H7 (cell line): ENCODE data around the gene C9orf85. TPM values are rescaled to one million over a fixed set of nuclear protein-coding genes. Genes with fewer than 3 reads are reported as not detected.
A peak's percentile ranks its signal among the peaks of the same experiment; 100 is the strongest.
"Not testable (repeated sequence)": the region's sequence is repeated elsewhere in the genome, so short reads cannot be mapped to it uniquely, and the experiment has no call there.

Source experiments
- DNase-seq: peaks from one replicate; pipeline ENCODE4 v3.0.0; 2012
- H3K27me3 ChIP-seq: 2 replicates; pipeline ENCODE4 v1.6.0; 2011; ENCODE audit warnings: mild to moderate bottlenecking, low read length; ENCODE audit not compliant: control insufficient read depth, insufficient read depth
- H3K36me3 ChIP-seq: replicated peaks from 2 replicates; pipeline ENCODE4 v1.5.1; 2011; ENCODE audit warnings: low read length; ENCODE audit not compliant: control insufficient read depth, insufficient read depth
- H3K4me3 ChIP-seq: 2 replicates; pipeline ENCODE4 v1.5.1; 2011; ENCODE audit warnings: low read depth, mild to moderate bottlenecking, control low read depth, low read length, moderate library complexity; ENCODE audit not compliant: insufficient read depth
- total RNA-seq: library from RNA; depleted of rRNA; stranded (reverse); fragments of >200 nt; shearing (Covaris generic); gene quantifications from 2 replicates; pipeline ENCODE4 v1.2.3, GENCODE V29; 2014

The C9orf85 gene
- total RNA-seq, 1 experiment from 2014 or later: 14.1 TPM

DNA sequence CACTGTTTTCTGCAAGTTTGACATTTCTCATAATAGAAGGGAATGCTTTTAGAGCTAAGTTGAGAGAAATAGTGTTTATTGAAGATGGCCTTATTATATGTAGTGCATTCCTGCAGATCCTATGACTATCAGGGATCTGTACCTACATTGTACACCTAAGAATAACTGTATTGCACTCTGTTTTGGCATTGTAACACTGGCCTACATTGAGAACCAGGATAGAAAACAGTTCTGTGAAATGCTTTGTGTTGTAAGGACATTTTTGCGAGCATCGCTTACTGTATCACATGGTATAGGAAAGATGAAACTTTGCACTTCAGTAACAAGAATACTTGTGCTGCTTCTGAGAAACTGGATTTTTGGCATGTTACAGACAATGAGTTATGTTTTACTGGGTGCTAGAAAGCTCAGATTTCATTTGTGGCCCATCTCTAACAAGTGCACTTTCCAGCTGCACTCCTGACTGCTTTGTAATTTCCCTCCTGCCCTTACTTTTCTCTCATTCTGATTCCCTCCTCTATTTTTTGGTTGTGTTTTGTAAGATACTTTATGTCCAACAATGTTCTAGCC is 30.6 kb downstream of the C9orf85 start:
- H3K36me3 ChIP-seq: no peaks in the 10 kb centered on the region
- DNase-seq: no peak
- H3K4me3 ChIP-seq: no peak overlapping the region
- no peaks in the 10 kb centered on the region for H3K27me3 ChIP-seq

DNA sequence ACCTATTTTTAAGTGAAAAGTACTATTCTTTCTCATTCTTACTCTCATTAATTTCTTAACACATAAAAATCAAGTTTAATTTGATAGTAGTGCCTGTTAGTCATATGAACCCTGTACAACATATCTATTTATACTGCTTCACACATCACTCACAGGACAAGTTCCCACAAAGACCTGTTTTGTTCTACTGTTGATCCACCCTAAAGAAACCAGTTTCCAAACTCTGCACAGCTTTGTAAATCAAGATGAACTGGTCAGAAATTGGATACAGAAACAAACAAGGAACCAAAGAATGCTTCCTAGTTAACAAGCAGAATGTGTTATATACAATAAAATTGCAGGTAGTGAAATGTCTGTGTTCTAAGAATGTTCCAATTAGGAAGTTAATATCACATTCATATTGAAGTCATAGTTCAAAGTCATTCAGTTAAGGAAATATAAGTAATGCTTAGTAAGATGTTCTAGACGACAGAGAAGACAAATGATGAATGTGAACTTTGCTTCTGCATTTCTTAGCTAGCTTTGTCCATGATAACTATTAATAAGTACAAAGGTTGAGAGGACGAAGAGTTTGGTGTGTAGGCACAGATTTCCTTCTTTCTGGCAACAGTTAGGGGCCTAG is 33.4 kb downstream of the C9orf85 start:
- DNase-seq: no peak
- no peak overlapping the region for H3K4me3 ChIP-seq
- H3K27me3 ChIP-seq: no peaks in the 10 kb centered on the region
- no peaks in the 10 kb centered on the region for H3K36me3 ChIP-seq

DNA sequence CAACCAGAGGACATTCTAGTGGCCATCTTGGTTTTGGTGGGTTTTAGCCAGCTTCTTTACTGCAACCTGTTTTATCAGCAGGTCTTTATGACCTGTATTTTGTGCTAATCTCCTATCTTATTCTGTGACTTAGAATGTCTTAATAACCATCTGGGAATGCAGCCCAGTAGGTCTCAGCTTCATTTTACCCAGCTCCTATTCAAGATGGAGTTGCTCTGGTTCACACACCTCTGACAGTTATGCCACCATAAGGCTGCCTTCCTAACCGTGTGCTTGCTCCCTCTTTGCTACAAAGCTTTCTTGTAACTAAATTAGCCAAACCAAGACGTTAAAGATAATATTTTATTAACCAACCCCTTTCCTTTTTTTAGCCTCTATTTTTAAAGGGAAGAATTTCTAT is 43.2 kb downstream of the C9orf85 start:
- H3K27me3 ChIP-seq, H3K4me3 ChIP-seq, DNase-seq, H3K36me3 ChIP-seq: not testable (repeated sequence)

DNA sequence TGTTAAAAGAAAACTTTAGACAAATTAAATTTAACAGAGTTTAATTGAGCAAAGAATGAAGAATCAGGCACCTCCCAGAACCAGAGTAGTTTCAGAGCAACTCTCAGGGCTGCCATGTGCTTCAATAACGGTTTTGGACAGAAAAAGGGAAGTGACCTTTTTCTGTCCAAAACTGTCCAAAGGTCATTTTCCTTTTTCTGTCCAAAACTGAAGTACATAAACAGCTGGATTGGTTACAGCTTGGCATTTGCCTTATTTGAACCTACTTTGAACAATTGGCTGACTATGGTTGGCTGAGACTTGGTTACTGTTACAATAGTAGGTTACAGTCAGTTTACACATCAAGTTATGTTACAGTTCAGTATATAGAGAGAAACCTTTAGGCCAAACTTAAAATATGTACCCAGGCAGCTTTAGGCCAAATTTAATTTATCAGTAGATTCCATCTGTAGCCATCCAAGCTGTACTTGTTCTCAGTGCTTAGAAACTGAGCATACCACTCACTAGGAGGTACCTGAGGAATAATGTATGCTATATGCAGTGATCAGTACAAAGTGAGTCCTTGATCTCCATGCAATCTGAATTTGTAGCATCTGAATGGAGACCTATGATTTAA is 44.0 kb downstream of the C9orf85 start:
- no peak for DNase-seq
- H3K36me3 ChIP-seq: no peaks in the 10 kb centered on the region
- H3K4me3 ChIP-seq: no peak overlapping the region
- no peaks in the 10 kb centered on the region for H3K27me3 ChIP-seq

DNA sequence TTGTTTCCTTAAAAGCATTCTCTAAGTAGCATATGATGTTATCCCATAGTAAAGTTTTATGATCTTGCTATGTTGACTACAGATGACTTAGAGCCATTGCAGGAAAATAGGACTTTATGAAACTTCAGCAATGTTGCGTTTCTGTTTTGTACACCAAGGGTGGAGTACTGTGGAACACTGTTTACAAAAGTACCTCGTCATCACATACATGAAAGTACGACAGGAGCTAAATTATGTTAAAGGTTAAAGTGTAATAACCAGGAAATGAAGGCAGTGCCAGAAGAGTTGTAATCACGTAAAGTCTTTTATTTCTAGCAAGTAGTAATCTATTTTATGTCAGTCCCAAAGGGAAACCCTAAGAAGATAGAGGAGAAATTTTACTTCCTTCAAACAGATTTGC is 50.9 kb downstream of the C9orf85 start:
- Histone ChIP-seq H3K36me3 (no peaks in the 10 kb centered on the region; the same call in 1 of the 2 replicates), H3K27me3 (no peaks in the 10 kb centered on the region), H3K4me3 (no peak overlapping the region)
- DNase-seq: no peak

DNA sequence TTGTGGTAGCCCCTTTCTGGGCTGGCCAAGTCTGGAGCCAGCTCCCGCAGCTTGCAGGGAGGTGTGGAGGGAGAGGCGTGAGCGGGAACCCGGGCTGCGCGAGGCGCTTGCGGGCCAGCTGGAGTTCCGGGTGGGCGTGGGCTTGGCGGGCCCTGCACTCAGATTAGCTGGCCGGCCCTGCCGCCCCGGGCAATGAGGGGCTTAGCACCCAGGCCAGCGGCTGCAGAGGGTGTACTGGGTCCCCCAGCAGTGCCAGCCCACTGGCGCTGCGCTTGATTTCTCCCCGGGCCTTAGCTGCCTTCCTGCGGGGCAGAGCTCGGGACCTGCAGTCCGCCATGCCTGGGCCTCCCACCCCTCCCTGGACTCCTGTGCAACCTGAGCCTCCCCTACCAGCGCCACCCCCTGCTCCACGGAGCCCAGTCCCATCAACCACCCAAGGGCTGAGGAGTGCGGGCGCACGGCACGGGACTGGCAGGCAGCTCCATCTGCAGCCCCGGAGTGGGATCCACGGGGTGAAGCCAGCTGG is 52.1 kb downstream of the C9orf85 start:
- not testable (repeated sequence) for DNase-seq, H3K4me3 ChIP-seq, H3K36me3 ChIP-seq, H3K27me3 ChIP-seq

DNA sequence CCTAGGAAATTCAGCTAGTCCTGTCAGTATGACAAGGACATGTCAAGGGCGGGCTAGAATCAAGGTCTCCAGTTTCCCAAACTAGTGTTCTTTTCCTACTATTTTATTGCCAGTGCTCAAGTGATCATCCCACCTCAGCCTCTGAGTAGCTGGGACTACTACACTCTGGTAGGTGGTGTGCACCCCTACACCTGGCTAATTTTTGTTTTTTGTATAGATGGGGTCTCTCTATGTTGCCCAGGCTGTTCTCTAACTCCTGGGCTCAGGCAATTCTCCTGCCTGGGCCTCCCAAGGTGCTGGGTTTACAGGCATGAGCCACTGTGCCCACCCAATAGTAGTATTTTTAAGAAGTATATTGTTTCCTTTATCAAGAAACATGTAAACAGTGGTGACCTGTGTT is 54.0 kb downstream of the C9orf85 start:
- Histone ChIP-seq H3K36me3 (no peaks in the 10 kb centered on the region; the same call in 1 of the 2 replicates), H3K27me3 (no peaks in the 10 kb centered on the region), H3K4me3 (no peak overlapping the region)
- no peak for DNase-seq

DNA sequence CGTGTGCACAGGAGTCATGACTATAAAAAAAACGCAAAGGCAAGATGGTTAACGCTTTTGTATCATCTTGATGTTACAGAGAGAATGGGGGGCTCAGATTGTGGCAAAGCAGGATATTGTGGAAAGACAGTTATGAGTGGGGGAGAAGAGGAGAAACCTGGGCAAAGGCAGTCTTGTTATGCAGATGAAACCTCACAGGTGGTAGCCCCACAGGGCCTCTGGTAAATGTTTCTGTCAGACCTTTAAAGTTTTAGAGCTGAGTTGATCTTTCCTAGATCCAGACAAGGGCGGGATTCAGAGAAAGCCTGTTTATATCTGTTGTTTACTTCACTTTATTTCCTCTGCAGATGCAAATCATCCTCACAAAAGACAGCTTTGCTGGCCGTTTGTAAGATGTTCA is 55.2 kb downstream of the C9orf85 start:
- H3K27me3 ChIP-seq: no peaks in the 10 kb centered on the region
- H3K36me3 ChIP-seq: no peaks in the 10 kb centered on the region; the same call in 1 of the 2 replicates
- no peak overlapping the region for H3K4me3 ChIP-seq
- DNase-seq: peak; percentile 69

DNA sequence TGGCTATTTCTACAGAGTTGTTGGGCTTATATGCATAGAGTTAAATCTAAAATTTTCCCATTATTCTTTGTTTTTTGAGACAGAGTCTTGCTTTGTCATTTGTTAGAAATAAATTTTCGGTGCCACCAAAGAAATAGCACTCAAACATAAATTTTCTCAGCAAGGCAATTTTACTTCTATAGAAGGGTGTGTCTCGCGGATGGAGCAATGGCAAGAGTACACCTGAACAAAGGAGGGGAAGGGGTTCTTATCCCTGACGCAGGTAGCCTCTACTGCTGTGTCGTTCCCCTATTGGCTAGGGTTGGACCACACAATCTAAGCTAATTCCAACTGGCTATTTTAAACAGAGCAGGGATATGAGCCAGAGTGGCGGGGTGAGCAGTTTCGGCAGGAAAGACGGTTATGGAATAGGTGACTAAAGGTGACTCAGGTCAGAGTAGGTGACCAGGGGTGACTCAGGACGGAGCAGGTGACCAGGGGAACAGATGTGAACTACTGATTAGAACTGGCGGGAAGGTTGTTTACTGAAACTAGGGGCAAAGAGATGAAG is 57.2 kb downstream of the C9orf85 start:
- Histone ChIP-seq H3K4me3 (no peak overlapping the region), H3K36me3 (no peaks in the 10 kb centered on the region; the same call in 1 of the 2 replicates), H3K27me3 (no peaks in the 10 kb centered on the region)
- no peak for DNase-seq

DNA sequence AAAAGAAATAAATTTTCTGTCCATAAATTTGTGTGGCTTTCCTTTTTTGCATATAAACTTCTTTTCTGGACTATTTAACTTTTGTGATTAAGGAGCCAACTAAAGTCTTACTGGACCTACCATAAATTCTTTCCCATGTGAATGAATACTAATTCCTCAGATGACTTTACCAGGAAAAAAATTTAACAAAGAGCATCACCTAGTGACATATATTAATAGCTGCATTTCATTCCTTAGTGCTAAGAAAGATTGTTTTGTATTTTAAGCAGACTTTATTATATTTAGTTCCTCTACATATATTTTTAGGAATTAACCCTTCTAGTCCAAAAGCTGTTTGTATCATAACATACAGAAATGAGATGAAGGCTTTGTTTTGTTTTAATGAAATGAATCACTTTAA is 64.4 kb downstream of the C9orf85 start:
- Histone ChIP-seq H3K4me3 (no peak overlapping the region), H3K27me3 (no peaks in the 10 kb centered on the region), H3K36me3 (no peaks in the 10 kb centered on the region)
- no peak for DNase-seq

DNA sequence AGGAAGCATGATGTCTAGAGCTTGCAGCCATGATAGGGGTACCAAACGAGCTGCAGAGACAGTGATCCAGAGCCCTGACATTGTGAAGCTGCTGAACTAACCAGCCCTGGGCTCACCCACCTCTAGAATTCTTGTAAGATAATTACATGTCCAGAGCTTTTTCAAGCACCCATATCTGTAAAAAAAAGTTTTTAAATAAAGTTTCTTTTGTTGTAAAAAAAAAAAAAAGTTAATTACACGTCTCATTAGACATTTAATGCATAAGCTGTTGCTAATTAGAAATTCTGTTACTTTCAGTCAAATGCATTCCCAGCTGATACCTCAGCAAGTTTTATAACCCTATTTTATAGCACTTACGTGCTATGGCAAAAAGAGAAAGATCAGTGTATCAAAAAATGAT is 65.6 kb downstream of the C9orf85 start:
- Histone ChIP-seq H3K4me3 (no peak overlapping the region), H3K27me3 (no peaks in the 10 kb centered on the region), H3K36me3 (no peaks in the 10 kb centered on the region)
- no peak for DNase-seq

DNA sequence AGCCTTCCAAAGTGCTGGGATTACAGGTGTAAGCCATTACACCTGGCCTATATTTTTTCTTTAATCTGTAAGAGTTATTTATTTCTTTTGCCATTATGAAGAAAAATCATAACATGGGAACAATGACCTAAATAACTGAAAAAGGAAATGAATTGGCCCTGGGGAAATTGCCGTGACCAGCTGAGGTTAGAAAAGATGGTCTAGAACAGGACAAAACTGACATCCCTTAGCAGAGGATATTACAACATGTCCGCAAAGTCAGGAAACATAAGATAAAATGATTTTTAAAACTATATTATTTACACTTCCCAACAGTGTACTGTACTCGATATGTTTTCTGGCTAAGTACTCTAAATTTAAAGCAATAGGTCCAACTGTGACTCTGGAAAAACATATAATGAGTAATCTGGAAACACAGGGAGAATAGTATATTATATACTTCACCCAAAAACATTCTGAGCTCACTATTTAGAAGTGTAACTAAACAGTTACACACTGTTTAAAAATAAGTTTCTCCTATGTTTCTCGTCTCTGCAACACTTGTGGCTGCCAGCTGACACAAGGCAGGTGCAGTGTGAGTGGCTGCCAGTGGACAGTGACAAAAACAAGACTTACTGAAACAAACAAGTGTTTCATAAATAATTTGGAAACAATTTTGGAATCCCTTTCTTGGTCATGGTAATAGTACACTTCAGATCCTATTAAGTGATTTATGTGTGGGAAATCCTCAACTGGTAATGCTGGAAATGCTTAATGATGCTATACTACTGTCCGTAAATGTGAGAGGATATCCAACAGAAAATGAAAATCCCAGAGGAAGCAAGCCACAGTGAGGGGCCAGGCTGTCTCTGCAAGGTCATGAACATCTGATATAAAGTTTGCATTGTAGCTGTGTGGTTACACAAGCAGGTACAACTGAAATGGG is 69.1 kb downstream of the C9orf85 start:
- no peaks in the 10 kb centered on the region for H3K36me3 ChIP-seq
- no peaks in the 10 kb centered on the region for H3K27me3 ChIP-seq
- H3K4me3 ChIP-seq: no peak overlapping the region
- DNase-seq: no peak

DNA sequence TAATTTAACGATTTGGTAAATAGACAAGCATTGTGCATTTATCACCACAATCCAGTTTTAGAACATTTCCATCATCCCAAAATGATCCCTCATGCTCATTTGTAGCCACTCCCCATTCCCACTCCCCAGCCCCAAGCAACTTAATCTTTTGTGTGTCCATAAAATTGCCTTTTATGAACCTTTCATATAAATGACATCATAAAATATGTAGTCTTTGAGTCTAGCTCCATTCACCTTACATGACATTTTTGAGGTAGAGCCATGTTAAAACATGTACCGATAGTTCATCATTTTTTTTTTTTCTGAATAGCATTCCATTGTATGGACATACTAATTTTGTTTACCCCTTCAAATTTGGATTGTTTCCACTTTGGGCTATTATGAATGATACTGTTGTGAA is 70.5 kb downstream of the C9orf85 start:
- no peaks in the 10 kb centered on the region for H3K27me3 ChIP-seq
- H3K36me3 ChIP-seq: no peaks in the 10 kb centered on the region
- DNase-seq: no peak
- no peak overlapping the region for H3K4me3 ChIP-seq

DNA sequence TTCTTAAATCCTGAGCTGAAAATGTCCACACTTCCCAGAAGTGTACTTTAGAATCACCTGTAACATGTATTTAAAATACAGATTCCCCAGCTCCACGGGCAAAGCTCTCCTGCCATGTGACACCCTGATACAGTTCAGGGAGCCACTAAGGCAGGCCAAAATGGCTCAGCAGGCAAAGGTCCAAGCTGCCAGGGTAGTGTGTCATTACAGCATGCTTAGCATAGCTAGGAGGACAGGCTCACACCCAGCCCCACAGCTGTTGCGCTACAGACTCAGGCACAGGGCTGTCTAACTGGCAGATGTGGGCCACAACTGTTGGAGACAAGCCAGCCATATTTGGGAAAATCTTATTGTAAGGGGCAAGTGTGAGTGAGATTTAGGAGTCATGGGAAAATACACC is 73.0 kb downstream of the C9orf85 start:
- no peak for DNase-seq
- no peaks in the 10 kb centered on the region for H3K36me3 ChIP-seq
- no peaks in the 10 kb centered on the region for H3K27me3 ChIP-seq
- H3K4me3 ChIP-seq: no peak overlapping the region
